Medulla oblongata (tissue), 1 donor: ENCODE data around the gene CD300A.

Experiments used
- DNase-seq: peaks from one replicate; pipeline ENCODE4 v3.0.0-alpha.2; 2015; ENCODE audit errors: extremely low spot score

The CD300A gene

DNA sequence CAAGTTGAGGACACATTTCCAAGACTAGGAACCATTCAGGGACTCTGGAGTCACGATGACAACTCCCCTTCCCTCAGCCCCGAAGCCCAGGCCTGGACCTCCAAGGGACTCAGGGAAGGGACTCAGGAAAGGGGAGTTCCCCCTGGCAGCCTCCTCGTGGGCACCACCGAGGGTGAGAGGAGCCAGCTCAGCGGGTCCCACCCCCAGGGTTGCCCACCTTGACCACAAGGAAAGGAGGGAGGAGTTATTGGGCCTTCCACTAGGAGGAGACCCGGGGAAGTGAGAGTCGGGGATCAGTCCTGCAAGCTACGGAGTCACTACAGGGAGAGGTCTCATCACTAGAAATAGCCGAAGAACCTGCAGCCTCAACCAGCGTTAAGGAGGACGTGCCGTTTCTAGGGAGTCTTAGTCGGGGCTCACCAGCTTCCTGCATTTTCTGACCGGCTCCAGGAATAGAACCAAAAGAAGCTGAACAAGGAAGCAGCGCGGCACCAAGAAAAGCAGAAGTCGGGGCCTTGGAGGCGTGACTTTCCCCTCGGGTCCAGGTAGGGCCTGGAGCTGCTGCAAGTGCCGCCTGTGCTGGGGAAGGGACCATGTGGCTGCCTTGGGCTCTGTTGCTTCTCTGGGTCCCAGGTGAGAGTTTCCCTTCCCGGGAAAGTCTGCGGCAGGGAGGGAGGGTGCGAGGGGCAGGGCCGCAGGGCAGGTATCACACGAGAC lies at the start of gene CD300A:
Gene CD300A, plus strand, starts transcription at position 524 of the 717 bp plus-strand sequence. Its CDS starts 70 bp downstream, at position 594.
- peak; percentile 51 for DNase-seq

DNA sequence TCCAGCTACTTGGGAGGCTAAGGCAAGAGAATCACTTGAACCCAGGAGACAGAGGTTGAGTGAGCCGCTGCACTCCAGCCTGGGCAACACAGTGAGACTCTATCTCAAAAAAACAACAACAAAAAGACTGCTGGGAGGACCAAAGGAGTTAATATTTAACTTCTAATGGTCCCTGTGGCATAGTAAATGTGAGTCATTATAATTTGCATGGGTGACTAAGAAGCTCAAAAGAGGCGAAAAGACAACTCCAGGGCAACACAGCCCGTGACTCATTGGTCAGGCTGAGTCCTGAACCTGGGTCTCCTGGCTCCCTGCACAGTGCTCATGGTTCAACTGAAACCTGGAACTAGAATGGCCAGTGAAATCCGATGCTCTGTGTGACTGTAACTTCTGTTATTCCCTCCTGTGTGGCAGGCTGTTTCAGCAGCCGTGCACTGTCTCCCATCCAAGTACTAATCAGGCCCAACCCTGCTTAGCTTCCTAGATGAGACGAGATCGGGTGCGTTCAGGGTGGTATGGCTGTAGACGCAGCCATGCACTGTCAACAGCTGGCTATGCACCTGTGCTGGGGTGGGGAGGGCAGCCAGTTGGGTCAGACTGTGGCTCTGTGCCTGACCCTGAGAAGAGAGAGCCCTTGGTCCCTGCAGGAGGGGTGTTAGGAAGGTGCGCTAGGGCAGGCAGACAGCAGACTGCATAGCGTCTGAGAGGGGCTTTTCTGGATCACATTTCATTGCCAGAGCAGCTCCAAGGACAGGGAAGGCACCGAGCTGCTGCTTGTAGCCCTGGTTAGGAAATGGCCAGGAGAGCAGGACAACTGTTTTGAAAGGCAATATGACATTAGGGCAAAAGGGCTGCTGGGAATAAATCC lies 49.0 kb upstream of the CD300A start:
- DNase-seq = no peak

DNA sequence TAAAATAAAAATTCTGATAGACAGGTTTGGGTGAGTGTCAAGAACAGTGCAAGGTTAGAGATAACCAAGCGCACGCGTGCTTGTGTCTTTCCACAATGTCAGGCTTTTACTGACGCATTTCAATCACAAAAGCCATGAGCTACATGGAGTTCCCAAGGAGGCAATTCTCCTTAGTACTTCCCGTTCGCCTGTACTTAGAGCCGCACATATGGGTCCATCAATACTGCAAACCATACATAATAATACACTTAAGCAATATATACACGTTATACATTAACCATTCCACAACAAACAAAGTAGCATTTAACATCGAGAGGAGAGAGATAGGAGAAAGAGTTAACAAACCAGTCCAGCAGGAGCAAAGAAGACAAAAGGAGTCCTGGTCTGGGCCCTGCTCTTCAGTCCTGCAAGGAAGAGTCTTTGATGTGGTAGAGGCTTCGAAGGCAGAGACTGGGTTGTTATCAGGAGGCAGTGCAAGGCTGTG lies 46.5 kb upstream of the CD300A start:
- DNase-seq = no peak

DNA sequence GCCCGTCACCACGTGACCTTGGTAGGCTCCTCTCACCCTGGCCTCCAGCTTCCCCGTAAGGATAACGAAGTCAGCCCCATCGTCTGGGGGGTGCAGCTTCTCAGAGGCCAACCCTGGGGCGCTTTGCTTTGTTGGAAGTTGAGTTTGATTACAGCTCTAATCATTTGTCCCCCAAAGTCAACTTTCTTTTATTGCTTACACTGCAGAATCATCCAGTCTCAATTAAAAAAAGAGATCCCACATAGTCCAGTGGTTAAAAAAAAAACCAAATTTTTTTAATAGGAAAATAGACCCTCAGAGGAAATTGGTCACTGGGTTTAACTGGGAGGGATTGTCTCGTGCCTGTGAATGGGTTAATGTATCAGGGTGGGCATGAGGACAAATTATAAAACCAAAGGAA lies 42.3 kb upstream of the CD300A start:
- no peak for DNase-seq

DNA sequence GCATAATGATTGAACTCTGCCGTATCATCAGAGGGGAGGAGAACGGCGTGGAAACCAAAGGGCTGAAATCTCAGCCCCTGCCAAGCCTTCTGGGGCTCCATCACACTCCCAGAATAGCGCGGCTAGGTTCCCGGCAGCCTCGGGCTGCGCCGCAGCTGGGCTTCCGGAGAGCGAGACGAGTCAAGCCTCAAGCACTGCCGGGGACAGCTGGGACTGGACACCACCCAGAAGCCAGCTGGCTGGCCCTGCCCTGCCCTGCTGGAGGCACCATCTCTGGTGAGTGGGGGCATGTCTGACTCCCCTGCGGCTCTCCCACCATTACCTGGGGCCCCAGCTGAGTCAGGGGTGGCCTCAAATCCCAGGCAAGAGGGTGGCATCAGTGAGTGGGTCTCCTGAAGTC lies 41.8 kb upstream of the CD300A start:
- no peak for DNase-seq

DNA sequence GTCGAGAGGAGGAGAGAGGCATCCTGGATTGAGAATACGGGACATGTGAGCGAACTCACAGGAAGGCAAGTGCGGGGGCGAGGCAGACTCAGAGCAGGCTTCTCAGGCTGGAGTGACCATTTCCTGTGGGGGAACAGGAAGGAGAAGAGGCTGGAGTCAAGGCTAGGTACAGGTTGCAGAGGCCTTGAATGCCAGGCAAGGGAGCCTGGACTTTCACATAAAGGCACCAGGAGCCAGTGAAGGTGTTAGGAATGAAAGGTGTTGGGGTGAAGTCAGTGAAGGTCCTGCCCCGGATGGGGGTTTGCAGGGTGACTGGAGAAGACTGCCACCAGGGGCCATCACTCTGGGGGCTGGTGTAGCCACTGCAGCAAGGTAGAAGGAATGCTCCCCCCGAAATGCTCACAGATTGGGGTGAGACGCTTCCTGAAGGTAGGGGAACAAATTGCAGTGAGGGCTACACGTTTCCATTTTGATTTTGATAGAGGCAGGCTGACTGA lies 39.8 kb upstream of the CD300A start:
- no peak for DNase-seq

DNA sequence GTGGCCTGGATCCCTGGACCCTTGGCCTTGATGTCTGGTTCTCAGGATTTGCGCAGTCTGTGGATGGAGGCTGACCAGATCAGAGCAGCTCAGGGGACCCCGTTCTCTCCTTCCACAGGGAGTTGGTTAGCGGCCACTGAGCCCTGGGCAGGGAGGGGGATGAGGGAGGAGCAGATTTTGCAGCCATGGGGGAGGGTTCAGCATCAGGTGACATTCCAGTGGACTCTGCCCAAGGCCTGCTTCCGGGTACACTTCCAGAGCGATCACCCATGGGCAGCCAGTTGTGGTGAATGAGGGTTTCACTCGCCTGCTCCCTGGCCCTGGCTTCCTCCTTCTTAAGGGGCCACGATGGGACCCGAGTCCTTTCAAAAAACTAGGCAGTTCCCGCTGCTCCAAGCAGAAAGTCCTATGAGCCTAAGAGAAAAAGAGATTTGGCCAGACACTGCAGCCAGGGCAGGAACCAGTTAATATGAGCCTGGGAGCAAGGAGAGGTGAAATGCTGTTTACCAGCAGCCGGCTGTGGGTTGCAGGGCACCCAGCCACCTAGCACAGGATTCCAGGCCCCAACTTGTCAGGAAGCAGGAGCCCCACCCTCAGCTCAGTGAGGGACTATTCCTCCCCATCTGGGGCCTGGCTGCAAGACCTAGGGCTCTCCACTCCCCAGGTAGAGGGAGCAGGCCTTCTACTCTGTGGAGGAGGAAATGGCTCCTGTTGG lies 39.2 kb upstream of the CD300A start:
- peak; percentile 46 for DNase-seq

DNA sequence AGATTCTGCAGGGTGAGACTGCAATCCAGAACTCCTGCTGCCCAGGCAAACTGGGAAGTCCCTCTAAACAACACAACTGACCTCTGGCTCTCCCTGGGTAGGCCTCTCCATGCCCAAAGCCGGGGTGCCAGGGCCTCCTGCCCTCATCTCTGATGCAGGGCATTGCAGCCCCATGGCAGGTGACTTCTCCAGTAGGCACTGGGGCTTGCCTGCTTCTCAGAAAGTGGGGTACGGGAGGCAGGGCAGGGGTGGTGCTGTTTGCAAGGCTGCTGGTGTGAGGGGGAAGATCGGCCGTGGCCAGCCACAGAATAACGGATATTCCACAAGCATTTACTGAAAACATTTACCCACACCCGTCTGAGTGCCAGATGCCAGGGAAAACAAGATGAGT lies 38.7 kb upstream of the CD300A start:
- DNase-seq = no peak

DNA sequence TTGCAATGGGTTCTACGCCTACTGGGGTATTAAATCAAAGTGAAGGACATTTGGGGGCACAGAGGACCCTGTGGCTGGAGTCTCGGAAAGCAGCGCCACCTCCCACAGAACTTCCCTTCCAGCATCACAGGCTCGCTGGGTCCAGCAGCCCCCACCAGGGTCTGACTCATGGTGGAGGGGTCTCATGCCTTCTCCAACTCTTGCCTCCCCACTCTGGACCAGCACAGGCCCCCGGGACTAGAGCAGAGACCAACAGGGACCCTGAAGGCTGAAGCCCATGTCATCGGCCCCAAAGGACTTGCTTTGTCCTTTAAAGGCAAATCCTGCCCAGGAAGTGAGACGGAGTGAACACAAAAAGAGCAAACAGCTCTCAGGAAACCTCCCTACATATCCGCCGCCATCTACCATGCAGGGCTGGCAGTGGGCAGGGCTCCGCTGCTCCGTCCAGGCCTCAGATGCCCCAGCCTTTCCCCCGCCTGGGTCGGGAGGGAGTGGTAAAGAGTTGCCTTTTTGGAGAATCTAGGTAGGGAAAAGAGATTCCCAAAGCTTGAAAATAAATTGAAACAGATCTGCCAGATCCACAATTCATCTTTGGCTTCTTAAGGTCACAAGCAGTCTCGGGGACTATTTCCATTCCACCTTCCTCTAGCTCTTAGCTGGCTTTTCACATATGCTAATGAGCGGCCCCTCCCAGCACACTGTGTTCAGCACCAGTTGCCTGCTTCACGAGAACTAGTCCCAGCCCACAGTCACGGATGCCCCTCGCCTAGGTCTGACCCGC lies 36.6 kb upstream of the CD300A start:
- peak; percentile 24 for DNase-seq

DNA sequence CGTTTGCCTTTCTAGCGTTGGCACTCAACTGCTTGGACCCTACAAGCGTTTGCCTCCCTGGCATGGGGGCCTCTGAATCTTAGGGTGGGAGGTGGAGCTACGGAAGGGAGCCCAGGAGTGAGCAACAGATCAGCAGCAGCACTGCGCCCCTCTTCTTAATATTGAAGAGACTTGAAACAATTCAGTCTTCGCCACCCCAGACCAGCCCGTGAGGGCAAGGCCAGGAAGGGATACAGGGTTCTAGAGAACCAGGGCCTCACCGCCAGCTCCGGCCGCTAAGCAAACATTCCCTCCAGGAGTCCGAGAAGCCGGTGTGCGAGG lies 36.1 kb upstream of the CD300A start:
- DNase-seq = no peak

DNA sequence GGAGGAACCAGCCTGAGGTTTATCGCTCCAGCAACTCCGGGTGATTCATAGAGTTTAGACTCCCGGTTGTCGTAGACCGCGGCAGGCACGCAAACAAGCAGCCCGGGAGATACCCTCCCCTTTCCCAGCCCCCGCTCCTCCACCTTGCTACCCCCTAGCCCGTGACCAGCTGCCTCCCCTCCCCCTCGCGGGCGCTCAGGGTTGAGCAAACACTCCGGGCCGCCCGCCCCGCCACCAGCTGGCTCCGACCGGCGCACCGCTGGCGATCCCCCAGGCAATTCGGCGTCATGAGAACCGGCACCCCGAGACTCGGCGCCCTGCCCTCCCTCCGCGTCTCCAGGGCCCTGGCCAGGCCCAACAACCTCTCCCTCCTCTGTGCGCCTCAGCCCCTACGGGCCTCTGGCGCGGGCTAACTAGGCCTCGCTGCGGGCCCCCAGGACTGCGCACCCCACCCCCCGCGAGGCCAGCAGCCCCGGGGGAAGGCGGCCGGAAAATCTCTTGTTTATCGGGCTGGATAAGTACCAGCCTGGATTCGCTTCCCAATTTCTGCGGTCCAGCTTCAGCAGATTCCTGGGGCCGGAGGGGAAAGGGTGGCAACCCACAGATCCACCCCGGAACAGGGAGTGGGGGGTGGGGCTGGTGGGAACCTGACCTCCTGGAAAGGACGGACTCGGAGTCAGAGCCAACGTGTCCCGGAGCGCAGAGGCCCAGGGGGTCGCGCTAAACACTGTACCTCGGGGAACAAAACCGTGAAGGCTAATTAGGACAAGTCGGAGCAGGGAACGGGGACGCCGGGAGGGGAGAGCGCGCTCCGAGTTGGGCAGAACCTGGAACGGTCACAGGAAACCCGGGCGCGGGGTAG lies 35.5 kb upstream of the CD300A start:
- peak; percentile 74 for DNase-seq

DNA sequence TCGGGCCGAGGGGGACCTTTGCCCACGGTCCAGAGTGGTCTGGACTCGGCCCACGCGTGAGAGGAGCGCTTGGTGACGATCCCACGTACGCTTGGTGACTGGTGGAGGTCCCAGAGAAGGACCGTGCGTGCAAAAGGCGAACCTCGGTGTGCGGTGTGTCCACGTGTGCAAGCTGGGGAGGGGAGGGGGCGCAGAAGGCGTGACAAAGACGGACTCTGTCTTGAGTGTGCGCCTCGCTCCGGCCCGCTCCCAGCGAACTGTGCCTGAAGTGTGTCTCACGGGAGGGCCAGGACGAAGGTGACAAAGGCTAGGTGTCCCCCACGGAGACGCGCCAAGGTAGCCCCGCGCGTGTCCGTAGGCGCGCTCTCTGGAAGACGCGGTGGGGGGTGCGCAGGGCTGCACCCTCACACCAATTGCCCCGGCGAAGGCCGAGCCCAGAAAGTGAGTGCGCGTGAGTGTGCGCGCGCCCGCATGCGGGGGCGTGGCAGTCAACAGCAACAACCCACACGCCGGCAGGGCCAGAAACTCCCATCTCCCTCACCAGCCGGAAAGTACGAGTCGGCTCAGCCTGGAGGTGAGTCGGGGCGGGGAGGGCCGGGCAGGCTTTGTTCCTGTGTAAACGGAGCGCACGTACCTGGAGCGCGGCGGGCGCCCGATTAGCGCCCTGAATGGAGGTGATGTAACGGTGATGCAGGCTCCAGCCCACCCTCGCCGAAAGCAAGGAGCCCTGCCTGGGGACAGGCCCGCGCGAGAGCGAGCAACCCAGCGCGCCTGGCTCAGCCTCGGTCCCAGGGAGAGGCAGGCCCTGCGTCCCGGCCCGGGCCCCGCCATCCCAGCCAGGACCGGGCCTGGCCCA lies 34.6 kb upstream of the CD300A start, which contains the start of gene GPRC5C:
Gene GPRC5C, plus strand, starts transcription at position 521 of the 856 bp plus-strand sequence. CDS start 7,689 bp downstream, outside the sequence.
- DNase-seq = peak; percentile 69

DNA sequence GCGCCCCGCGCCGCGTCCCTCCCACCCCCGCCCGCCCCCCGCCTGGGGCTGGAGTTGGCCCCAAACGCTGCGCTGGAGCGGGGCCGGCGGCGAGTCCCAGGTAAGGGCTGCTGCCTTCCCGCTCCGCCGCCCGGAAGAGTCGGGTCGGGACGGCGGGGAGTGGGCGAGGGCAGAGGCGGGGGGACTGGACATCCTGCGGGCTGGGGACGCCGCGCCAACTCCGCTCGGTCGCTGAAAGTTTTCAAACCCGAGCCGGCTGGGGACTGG lies 34.1 kb upstream of the CD300A start:
- DNase-seq = no peak

DNA sequence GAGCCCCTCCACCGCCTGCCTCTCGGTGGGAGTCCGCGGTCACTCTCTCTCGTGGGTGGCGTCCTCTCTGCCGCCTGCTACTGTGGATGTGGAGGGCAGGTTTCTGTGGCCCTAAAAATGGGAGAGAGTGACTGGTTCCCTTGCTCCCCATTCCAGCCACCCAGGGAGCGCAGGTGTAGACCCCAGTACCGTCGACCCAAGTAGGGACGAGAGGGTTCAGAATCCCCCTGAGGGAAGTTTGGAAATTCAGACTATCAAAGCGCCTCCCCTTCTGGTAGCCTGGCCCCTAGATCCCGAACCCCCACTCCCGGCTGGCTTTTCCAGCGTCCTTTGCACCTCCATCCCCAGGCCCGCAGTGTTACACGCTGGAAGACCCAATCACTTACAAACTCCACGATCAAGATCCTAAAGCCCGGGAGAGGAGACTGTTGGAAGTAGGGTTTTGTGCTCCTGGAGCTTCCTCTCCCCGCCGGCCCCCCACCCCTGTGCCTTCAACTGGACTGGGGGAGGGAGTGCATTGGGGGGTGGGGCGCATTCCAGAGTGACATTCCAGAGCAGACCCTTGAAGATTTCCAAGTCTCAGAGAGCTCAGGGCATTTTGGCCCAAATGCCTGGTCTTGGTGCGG lies 33.6 kb upstream of the CD300A start:
- DNase-seq = no peak

DNA sequence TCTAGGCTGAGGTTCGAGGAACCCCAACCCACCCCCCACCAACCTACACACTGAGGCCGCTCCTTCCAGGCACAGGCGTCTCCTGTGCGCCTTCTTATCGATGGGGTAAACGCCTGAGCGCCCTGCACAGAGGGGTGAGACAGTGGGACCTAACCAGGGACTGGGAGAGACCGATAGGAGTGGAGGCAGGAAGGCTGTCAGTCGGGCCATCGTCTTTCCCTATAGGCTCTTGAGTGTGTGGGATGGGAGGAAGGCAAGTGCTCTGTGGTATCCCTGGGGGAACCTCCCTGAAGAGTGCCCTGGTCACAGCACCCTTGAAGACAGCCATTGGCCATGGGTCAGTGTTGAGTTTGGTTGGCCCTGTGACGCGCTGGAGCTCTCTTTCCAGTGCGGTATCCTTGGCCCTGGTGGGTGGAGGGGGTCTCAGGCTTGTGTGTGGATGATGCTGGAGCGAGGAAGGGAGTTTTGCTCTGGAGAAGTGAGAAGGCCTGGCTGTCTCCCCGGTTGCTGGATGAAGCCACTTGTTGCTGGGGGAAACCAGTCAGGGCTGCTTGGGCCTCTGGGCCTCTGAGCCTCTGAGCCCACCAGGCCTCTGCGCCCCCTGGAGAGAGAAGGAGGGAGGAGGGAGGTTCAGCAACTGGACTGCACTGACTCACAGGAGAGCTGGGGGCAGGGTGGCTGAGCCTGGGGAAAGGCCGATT lies 32.9 kb upstream of the CD300A start:
- peak; percentile 43 for DNase-seq

DNA sequence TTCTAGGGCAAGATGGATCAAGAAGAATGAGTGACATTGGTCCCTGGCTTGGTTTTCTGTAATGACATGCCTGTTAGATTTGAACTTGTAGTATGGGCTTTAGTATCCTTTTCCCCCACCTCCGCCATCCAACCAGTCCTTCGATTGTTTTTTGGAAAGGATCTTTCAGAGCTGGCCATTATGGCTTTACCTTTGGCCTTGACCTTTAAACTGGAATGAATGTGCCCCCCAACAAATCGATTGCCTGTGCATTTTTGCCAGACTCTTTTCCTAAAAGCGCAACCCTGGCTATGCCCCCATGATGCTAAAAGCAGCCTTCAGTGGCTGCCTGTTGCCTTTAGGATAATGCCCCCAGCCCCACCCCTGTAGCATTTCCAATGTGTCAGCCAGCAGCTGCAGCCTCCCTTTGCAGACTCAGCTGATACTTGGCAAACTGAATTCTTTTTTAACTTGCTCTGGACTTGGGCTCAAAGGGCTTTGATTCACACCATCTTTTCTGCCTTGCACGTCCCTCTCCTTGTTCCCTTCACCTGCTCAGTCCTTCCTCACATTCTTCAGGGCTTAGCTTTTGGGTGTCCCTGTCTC lies 30.6 kb upstream of the CD300A start:
- no peak for DNase-seq

DNA sequence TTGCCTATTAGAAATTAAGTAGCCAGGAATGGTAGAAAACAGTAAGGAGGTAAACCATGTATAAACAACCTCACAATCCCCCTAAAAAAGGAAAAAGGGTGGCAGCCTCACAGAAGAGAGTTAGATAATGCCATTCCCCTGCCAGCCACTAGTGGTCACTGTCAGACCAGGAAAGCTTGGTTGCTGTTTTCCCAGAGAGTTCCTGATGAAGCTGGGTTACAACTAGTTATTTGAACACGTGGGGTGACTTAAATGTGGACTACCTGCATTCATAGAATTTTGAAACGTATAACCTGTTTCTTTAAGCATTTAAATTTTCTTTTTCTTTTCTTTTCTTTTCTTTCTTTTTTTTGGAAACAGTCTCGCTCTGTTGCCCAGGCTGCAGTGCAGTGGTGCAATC lies 28.7 kb upstream of the CD300A start:
- DNase-seq = no peak
